ENCODE data around the gene PCDHAC2. TPM values are rescaled to one million over a fixed set of nuclear protein-coding genes. Genes with fewer than 3 reads are reported as not detected.
A peak's percentile ranks its signal among the peaks of the same experiment; 100 is the strongest.

PCDHAC2 gene
- polyA plus RNA-seq, 2 of the 4 experiments (the other 2 are of a cell fraction), result 1.2 to 5.3 TPM

DNA sequence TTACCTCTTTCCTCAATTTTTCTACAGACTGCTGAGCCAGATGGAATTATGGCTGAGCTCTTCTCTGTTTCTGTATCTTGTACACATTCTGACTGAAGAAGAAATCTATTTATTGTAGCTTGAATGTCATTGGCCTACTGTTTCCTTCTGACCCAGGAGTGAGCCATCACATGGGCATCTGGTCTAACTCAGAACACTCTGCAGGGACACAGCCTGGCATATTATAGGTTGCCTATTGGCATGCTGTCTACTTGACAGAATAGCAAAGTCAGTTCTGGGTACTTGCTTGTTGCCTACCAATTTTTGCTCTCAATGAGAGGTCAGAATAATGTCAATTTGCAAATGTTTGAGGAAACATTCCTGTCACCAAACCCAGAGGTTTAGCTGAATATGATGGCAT, 7.3 kb downstream of the PCDHAC2 start:
- H3K4me1 ChIP-seq, result peaks cover 14% of the 10 kb centered on the region; the same call in 2 of the 3 replicates
- DNase-seq (ENCODE audit: low read depth in 1 of 2, low spot score in 1 of 2), result no peak
- H3K4me2 ChIP-seq, result no peak overlapping the region
- ChIA-PET CTCF (interaction anchor here (2.4 kb wide), 1 partner anchor 47 kb away, joined by 12 read pairs; the partner anchor contains the start of gene PCDHAC1), POLR2A (no interaction called here)
- H3K27ac ChIP-seq, result no peak overlapping the region
- H3K4me3 ChIP-seq, result no peak overlapping the region
- no peak for FAIRE-seq
- TF ChIP-seq NR3C1 (IDR thresholded peaks at IDR 0.05) (no peak), NPAS2 (CRISPR knock-in tag; IDR thresholded peaks at IDR 0.05; ENCODE audit: borderline replicate concordance) (no peak), TP53 (CRISPR knock-in tag; IDR thresholded peaks at IDR 0.05) (no peak), NFE2L2 (conservative IDR thresholded peaks at IDR 0.05; ENCODE audit: low read length) (no peak), RCOR1 (IDR thresholded peaks at IDR 0.05; ENCODE audit: low read depth, low read length) (no peak), EP300 (IDR thresholded peaks at IDR 0.05) (no peak), ZFP36 (IDR thresholded peaks at IDR 0.05; ENCODE audit: borderline replicate concordance, partially characterized antibody) (no peak), JUNB (IDR thresholded peaks at IDR 0.05) (no peak), GATA3 (IDR thresholded peaks at IDR 0.05; ENCODE audit: borderline replicate concordance) (no peak), SREBF2 (IDR thresholded peaks at IDR 0.05) (no peak), BHLHE40 (IDR thresholded peaks at IDR 0.05; ENCODE audit: low read depth, low read length) (no peak), RFX5 (IDR thresholded peaks at IDR 0.05) (no peak)
- TF ChIP-seq, protein P1, sequence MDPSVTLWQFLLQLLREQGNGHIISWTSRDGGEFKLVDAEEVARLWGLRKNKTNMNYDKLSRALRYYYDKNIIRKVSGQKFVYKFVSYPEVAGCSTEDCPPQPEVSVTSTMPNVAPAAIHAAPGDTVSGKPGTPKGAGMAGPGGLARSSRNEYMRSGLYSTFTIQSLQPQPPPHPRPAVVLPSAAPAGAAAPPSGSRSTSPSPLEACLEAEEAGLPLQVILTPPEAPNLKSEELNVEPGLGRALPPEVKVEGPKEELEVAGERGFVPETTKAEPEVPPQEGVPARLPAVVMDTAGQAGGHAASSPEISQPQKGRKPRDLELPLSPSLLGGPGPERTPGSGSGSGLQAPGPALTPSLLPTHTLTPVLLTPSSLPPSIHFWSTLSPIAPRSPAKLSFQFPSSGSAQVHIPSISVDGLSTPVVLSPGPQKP (IDR thresholded peaks at IDR 0.05; ENCODE audit: low read depth, low read length), result no peak
- TF ChIP-seq, protein P2, sequence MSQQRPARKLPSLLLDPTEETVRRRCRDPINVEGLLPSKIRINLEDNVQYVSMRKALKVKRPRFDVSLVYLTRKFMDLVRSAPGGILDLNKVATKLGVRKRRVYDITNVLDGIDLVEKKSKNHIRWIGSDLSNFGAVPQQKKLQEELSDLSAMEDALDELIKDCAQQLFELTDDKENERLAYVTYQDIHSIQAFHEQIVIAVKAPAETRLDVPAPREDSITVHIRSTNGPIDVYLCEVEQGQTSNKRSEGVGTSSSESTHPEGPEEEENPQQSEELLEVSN (IDR thresholded peaks at IDR 0.05; ENCODE audit: borderline replicate concordance, low read depth), result no peak
- no peak for ATAC-seq
- no peaks in the 10 kb centered on the region for H3K9me3 ChIP-seq

DNA sequence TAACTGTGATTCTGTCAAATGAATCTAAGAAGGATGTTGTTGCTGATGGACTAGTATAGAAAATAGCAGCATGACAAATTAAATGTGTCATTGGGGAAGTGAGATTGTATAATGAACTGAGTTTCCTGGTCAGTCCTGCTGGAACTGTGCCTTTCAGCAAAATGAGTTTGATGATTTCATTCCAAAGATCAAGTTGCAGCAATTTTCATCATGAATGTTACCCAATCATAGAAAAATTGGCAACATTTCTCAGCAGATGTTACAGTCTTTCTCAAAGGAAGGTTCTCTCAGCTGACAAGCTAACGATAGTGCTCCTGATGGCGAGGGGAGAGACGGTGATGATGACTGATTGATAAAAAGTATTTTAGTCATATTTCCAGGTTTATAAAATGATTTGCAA, 10.7 kb downstream of the PCDHAC2 start:
- no peak for FAIRE-seq

DNA sequence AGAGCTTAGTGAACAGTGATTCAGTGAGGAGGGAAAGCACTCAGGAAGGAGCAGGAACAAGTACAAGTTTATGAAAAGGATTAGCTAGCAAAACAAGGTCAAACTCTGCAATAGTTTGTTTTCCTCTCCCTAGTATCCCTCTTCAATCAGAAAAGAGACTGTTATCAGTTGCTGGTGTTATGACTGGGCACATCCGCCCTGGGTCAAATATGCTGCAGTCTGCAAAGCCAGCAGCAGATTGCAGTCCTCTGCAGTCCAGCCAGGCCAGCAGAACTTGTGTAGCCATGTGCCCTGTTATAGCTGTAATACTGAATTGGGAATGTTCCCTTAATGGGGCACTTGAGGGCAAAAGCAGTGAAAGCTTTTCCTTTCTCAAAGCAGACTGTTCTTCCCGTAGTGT, 12.0 kb downstream of the PCDHAC2 start:
- ChIA-PET POLR2A (no interaction called here), CTCF (interaction anchor here (2.1 kb wide), 1 partner anchor 157 kb away, joined by 6 read pairs; the partner anchor contains the start of gene PCDHA5)
- TF ChIP-seq, protein P2 (IDR thresholded peaks at IDR 0.05; ENCODE audit: borderline replicate concordance, low read depth), result no peak
- TF ChIP-seq NR3C1 (IDR thresholded peaks at IDR 0.05), result no peak
- TF ChIP-seq FOSB (CRISPR knock-in tag; IDR thresholded peaks at IDR 0.05), result no peak
- no peak for TF ChIP-seq RFX5 (IDR thresholded peaks at IDR 0.05)
- no peak for TF ChIP-seq NFE2L2 (conservative IDR thresholded peaks at IDR 0.05; ENCODE audit: low read length)
- no peak for TF ChIP-seq EHMT2 (IDR thresholded peaks at IDR 0.05; ENCODE audit: low read depth)
- TF ChIP-seq ESRRA (IDR thresholded peaks at IDR 0.05; ENCODE audit: borderline replicate concordance, low read length), result no peak
- TF ChIP-seq, protein P3, sequence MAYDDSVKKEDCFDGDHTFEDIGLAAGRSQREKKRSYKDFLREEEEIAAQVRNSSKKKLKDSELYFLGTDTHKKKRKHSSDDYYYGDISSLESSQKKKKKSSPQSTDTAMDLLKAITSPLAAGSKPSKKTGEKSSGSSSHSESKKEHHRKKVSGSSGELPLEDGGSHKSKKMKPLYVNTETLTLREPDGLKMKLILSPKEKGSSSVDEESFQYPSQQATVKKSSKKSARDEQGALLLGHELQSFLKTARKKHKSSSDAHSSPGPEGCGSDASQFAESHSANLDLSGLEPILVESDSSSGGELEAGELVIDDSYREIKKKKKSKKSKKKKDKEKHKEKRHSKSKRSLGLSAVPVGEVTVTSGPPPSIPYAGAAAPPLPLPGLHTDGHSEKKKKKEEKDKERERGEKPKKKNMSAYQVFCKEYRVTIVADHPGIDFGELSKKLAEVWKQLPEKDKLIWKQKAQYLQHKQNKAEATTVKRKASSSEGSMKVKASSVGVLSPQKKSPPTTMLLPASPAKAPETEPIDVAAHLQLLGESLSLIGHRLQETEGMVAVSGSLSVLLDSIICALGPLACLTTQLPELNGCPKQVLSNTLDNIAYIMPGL (CRISPR knock-in tag; IDR thresholded peaks at IDR 0.05; ENCODE audit: borderline replicate concordance), result no peak
- TF ChIP-seq BHLHE40 (IDR thresholded peaks at IDR 0.05; ENCODE audit: low read depth, low read length), result no peak
- TF ChIP-seq HDAC2 (IDR thresholded peaks at IDR 0.05), result no peak
- TF ChIP-seq ZNF302 (CRISPR knock-in tag; IDR thresholded peaks at IDR 0.05), result no peak
- no peak overlapping the region for H3K4me2 ChIP-seq
- H3K4me1 ChIP-seq, result peaks cover 14% of the 10 kb centered on the region; the same call in 2 of the 3 replicates
- DNase-seq (ENCODE audit: low read depth in 1 of 2, low spot score in 1 of 2), result no peak
- no peaks in the 10 kb centered on the region for H3K9me3 ChIP-seq
- peak overlapping the region in 1 of 2 experiments; percentile 27; a peak in 1 of 6 replicates for H3K27ac ChIP-seq
- no peak for FAIRE-seq
- no peak overlapping the region for H3K4me3 ChIP-seq
- no peak for ATAC-seq
- 54% methylated on average over 2 of the region's 2 CpGs for WGBS (ENCODE audit: missing lambda C conversion rate)

More for the DNA sequence above, 10.7 kb downstream of the PCDHAC2 start:
- H3K4me2 ChIP-seq, result no peak overlapping the region; the same call in 2 of the 3 replicates
- POLR2A ChIA-PET, result no interaction called here
- TF ChIP-seq GATA3 (IDR thresholded peaks at IDR 0.05; ENCODE audit: borderline replicate concordance) (no peak), ZNF302 (CRISPR knock-in tag; IDR thresholded peaks at IDR 0.05) (no peak), CEBPB (IDR thresholded peaks at IDR 0.05) (0 out of 4 replicates have a peak, but pooled peaks of 1 of the 2 experiments have one; percentile 58), ZFP36 (IDR thresholded peaks at IDR 0.05; ENCODE audit: borderline replicate concordance, partially characterized antibody) (no peak), RFX5 (IDR thresholded peaks at IDR 0.05) (no peak), RARB (CRISPR knock-in tag; IDR thresholded peaks at IDR 0.05) (no peak)
- TF ChIP-seq, protein P4, sequence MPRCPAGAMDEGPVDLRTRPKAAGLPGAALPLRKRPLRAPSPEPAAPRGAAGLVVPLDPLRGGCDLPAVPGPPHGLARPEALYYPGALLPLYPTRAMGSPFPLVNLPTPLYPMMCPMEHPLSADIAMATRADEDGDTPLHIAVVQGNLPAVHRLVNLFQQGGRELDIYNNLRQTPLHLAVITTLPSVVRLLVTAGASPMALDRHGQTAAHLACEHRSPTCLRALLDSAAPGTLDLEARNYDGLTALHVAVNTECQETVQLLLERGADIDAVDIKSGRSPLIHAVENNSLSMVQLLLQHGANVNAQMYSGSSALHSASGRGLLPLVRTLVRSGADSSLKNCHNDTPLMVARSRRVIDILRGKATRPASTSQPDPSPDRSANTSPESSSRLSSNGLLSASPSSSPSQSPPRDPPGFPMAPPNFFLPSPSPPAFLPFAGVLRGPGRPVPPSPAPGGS (IDR thresholded peaks at IDR 0.05), result no peak
- TF ChIP-seq, protein P5, sequence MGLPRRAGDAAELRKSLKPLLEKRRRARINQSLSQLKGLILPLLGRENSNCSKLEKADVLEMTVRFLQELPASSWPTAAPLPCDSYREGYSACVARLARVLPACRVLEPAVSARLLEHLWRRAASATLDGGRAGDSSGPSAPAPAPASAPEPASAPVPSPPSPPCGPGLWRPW (IDR thresholded peaks at IDR 0.05), result 0 out of 2 replicates have a peak, but pooled peaks have one; percentile 27
- DNase-seq (ENCODE audit: low read depth in 1 of 2, low spot score in 1 of 2) (no peak), ATAC-seq (no peak)
- no peak overlapping the region; a peak in 1 of 6 replicates for H3K27ac ChIP-seq
- peaks cover 14% of the 10 kb centered on the region; the same call in 2 of the 3 replicates for H3K4me1 ChIP-seq
- H3K9me3 ChIP-seq, result no peaks in the 10 kb centered on the region
- CTCF ChIA-PET, result interaction anchor here (1.0 to 2.1 kb wide), 3 partner anchors 14 to 156 kb away, joined by 3 to 6 read pairs (median 4); partner anchors contain the start of gene PCDHA5
- no peak overlapping the region for H3K4me3 ChIP-seq
- 79% methylated on average over 3 of the region's 3 CpGs for WGBS (ENCODE audit: missing lambda C conversion rate)

Measured in A549 (cell line).